Activated naive CD4-positive, alpha-beta T cell treated with Interleukin-2 at 50 U/mL for 16 hours (primary cell): ENCODE data around the gene IRX4.

Source experiments
- DNase-seq: peaks from one replicate; pipeline ENCODE4 v3.0.0-alpha.2; 2020

Gene IRX4

DNA sequence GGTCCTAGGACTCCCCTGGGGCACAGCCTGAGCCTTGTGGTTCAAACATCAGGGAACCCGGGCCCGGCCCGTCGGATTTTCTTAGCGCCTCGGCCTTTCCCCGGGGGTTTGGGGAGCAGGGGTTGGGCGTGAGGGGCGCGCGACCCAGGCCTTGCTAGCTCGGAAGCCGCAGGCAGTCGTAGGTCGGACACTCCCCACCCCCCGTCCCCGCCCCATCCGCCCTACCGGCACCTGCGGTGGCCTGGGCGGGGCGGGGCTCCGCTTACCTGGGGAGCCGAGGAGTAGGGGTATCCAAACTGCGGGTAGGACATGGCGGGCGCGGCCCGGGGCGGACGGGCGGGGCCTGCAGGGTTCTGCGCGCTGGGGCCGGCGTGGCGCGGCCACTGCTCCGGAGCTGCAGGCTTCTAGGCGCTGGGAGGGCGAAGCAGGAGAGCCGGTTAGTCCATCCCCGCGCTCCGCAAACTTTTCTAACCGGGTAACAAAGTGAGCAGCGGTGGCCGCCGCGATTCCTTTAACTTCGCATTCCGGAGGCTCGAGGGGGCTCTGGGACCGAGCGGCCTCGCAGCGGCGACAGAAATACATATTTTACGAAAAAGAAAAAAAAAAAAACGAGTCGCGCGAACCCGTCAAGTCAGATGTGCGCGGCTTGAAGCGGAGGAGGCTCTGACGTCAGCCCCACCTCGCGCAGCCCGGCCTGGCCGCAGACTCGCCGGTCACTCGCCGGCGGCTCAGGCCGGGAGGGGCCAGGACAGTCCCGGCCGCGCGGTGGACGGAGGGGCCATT lies at the start of gene IRX4:
Gene IRX4 (minus strand): TSS at position 589 of the 783 bp plus-strand sequence. CDS start 278 bp downstream, at position 311.
- DNase-seq: no peak

- DNase-seq: no peak
Measured at GRCh38 chr5:1931604-1932231, 49.0 kb upstream of the IRX4 start.

DNA sequence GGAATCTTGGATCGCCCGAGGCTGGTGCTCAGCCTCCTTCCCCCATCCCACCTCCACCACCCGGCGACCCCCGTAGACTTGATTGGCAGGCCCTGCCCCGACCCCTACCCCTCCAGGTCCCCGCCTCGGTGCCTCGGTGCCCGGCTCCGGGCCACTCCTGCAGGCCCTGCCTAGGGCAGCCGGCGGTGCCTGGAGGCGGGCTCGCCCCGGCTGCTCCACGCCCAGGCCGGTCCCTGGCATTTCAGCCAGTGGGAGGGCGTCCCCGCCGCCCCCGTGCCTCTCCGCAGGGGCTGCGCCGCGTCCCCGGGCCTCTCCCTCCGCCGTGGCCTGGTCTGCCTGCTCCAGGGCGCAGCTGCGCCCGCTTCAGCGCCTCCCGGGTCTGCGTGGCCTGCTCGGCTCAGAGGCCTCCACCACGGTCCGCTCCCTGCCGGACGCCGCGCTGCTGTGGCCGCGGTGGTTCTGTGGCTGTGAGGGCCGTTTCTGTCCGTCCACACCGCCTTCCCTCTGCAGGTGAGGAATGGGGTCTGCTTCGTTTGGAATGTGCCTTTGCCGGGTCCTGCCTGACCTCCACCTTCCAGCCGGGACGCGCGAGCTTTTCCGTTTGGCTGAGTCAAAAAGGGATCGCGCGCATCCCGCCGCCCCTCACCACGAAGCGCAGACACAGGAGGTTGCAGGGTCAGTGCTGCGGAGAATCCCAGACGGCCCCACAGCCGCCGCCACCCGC lies 48.3 kb upstream of the IRX4 start:
- DNase-seq: no peak

- DNase-seq: no peak
Measured at GRCh38 chr5:1930501-1930879, 47.8 kb upstream of the IRX4 start.

GRCh38 chr5:1929108-1929991 lies 46.6 kb upstream of the IRX4 start:
- no peak for DNase-seq

DNA sequence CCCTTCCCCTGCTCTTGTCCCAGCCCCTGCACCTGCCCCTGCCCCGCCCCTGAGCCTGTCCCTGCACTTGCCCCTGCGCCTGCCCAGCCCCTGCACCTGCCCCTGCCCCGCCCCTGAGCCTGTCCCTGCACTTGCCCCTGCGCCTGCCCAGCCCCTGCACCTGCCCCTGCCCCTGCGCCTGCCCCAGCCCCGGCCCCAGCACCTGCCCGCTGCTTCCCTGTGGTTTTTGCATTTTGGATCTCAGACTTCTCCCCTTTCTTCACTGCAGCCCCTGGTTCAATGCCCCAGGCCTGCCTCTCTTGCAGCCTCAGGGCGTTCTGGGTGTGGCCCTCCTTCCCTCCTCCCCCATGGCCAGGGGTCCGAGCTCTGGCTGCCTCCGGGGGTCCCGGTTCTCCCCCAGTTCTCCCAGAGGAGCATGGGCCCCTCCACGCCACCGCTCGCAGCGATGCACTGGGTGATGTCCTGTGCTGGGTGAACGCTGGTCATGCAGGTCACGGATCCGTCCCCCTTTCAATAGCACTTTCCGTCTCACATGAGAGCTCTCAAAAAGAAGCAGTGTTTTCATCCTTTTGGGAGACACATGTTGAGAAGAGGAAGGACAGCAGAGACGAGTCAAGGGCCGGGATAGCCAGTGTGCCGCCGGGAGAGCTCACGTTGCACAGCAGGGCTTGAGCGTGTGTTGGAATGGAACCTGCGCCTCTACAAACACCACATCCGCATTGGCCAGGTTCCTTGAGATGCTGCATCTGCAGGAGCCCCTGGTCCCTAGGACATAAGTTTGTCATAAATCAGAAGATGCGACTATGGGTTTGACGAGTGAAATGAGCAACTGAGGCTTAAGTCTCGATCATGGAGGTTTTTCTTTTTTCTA lies 44.0 kb upstream of the IRX4 start:
- DNase-seq: no peak

DNA sequence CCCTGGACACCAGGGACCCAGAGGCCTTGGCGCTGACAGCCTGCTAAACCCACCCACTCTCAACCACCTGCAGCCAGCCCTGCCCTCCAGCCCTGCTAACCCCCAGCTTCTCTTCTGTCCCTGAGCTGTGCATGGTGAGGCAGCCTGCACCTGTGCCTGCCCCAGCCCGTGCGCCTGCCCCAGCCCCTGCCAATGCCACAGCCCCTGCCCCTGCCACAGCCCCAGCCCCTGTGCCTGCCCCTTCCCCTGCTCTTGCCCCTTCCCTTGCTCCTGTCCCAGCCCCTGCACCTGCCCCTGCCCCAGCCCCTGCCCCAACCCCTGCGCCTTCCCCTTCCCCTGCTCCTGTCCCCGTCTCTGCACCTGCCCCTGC lies 43.3 kb upstream of the IRX4 start:
- no peak for DNase-seq

DNA sequence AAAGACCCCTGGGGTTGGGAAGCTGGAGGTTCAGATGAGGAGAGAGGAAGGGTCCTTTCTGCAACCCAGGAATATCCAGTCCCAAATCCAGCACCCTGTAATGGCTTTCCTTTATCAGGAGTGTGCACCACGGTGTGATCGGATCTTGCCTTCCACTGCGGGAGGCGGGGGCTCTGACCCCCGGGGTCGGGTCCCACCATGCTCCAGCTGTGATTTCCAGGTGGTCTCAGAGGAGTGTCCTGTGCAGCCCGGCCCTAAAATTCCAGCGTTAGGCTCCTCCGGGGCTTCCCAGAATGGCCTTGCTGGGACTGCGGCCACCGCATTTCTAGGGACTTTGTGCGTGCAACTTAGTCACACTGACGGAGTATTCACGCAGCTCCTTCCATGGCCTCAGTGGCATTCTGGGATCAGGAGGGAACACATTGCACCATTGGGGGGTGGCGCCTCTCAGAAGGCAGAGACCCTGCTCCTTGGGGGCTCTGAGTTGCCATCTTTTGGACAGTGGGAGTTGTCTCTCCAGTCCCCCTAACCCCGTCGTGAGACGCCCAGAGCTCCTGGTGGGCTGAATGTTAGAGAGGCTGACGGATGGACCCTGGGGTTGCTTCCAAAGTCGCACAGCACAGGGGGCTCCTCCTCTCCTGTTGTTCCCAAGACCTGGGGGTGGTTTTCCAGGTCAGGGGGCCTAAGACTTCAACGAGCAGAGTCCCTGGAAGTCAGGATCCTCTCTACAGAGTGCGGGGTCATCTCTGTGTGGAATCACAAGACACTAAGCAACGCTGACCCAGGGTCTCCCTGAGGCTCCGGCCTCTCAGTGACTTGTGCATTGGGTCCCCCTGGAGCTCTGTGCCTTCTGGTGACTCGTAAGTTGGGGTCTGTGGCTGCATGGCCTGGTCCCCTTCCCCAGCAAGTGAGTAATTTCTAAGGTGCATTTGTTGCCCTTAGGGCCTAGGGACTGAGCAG lies 42.7 kb upstream of the IRX4 start:
- DNase-seq: no peak

DNA sequence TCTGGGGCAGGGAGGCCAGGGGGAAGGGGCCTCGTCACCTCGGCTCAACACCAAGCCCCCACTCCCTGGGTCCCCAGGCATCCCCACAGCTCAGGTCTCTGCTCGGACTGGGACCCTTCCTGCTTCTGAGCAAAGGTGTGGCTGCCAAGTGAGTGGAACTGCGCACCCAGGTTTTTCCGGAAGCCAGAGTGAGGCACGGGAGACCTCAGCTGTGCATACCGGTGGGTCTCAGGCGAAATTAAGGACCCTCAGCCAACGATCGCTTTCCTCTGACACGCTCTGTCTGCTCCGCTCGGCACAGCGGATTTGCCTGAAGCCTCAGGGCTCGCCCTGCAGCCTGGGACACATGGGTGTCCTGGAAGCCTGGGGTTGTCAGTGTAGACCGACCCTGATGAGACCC lies 41.0 kb upstream of the IRX4 start:
- DNase-seq: no peak

DNA sequence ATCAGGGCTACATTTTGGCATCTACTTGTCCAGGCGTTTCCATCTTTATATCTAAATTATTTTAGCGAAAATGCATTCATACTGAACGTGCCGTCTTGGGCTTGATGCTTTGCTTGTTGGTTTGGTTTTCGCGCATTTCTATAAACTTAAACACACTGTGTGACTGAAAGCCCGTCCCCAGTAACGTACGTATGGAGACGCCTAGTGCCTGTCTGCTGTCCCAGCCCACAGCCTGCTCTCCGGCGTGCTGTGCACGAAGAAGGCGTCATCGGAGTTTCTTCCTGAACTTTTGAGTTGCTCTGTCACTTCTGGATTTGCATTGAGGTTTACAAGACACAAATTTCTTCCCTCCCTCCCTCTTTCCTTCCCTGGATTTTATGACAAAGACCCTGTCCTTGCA lies 40.6 kb upstream of the IRX4 start:
- no peak for DNase-seq

DNA sequence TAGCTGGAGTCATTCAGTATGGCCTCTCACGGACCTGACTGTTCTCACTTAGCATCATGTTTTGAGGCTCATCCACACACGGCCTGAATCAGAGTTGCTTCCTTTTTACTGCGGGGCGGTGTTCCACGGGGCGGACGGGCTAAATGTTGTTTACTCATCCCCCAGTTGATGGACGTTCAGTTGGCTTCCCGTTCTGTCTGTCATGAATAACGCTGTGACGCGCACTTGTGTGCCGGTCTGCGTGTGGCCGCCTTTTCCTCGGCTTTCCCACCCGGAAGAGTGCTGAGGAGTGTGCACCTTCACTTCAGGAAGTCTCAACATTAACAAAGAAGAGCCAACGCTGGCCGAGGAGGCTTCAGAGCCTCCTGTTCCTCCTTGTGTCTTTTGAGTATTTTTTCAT lies 39.0 kb upstream of the IRX4 start:
- DNase-seq: no peak

DNA sequence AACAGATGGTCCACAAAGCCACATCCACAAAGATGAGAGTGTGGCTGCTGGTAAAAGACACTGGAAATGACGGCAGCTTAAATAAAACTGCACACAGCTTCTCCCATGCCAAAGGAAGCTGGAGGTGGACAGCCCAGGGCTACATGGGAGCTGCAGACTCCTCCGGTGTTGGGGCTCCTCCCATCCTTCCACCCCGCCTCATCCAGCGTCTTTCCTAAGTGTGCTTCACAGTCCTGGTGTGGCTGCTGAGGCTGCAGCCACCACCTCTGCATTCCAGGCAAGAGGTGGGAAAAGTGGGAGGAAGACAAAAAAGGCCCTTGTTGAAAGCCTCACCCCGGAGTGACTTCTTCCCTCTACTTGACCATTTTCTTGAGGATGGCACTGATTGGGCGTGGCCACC lies 37.0 kb upstream of the IRX4 start:
- no peak for DNase-seq

GRCh38 chr5:1919209-1919566 lies 36.5 kb upstream of the IRX4 start:
- DNase-seq: no peak

DNA sequence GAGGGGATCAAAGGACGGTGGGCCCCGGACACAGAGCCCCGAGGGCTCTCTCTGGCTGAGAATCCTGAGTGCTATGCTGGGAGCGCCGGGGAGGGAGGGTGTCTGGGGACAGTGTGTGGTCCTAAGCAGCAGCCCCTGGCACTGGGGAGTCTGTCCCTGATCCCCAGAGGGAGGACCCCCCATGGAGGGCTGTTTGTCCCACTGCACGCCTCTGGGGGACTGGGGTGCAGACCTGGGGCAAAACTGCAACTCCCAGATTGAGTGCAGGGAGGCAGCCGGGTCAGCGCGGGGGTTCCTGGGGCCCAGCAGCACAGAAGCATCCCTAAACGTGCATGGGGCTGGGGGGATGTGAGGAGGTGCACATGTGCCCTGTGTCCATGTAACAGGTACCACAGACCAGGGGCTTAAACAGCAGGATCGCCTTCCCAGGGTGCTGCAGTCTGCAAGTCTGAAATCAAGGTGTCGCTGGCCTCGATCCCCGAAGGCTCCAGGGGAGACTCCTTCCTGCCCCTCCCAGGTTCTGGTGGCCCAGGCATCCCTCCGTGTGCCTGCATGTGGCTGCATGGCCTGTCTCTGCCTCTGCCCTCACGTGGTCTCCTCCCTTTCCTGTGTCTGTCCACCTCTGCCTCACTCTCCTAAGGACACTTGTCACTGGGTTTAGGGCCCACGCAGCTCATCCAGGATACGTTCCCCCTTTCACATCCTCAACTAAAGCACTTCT lies 35.9 kb upstream of the IRX4 start:
- DNase-seq: no peak

GRCh38 chr5:1917830-1918487 lies 35.2 kb upstream of the IRX4 start:
- no peak for DNase-seq

- no peak for DNase-seq
Measured at GRCh38 chr5:1916041-1917001, 33.6 kb upstream of the IRX4 start.

DNA sequence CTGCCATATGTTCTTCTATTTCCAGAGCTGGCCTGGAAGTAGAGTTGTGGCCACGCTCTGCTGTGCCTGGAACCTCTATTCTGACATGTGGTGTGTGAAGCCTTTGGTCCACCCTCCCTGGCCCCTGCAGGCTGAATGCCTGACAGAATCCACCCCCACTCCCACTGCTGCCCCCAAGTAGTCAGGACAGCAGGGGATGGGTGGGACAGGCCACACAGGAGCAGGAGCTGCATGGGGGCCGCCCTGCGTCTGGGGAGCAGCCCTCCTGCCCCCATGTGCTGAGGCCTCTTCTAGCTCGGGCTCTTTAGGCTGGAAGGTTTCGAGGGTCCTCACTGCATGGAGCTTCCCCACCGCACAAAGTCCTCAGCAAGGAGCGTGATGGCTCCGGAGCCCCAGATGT lies 32.6 kb upstream of the IRX4 start:
- DNase-seq: no peak

- DNase-seq: no peak
Measured at GRCh38 chr5:1914471-1914870, 31.7 kb upstream of the IRX4 start.
